Activated CD4-positive, alpha-beta T cell treated with anti-CD3 and anti-CD28 coated beads for 24 hours (primary cell): Measurements from ENCODE around the gene RERE.

Source experiments
- DNase-seq, 2 donors: peaks; one replicate each; pipeline ENCODE4 v3.0.0-alpha.2; 2020; ENCODE audit warnings: low read depth in 2 of 2

RERE gene

GRCh38 chr1:8543965-8544364 is 273.5 kb downstream of the RERE start:
- no peak for DNase-seq

- DNase-seq = no peak
Observed at GRCh38 chr1:8541961-8542521, 275.4 kb downstream of the RERE start.

GRCh38 chr1:8540971-8541370 is 276.5 kb downstream of the RERE start:
- no peak for DNase-seq

- DNase-seq = no peak
Observed at GRCh38 chr1:8540261-8540941, 277.0 kb downstream of the RERE start.

GRCh38 chr1:8539683-8540082 is 277.8 kb downstream of the RERE start:
- DNase-seq = no peak

GRCh38 chr1:8538502-8538901 is 278.9 kb downstream of the RERE start:
- no peak for DNase-seq

GRCh38 chr1:8537991-8538390 is 279.4 kb downstream of the RERE start:
- DNase-seq = no peak

- no peak for DNase-seq
Observed at GRCh38 chr1:8536515-8536914, 280.9 kb downstream of the RERE start.

GRCh38 chr1:8533907-8534306 is 283.5 kb downstream of the RERE start:
- no peak for DNase-seq

GRCh38 chr1:8533124-8533523 is 284.3 kb downstream of the RERE start:
- DNase-seq = no peak

- no peak for DNase-seq
Observed at GRCh38 chr1:8529901-8530300, 287.5 kb downstream of the RERE start.

GRCh38 chr1:8527941-8528340 is 289.5 kb downstream of the RERE start:
- DNase-seq = no peak

GRCh38 chr1:8525558-8526275 is 291.7 kb downstream of the RERE start:
- DNase-seq = peak; percentile 50 to 57

GRCh38 chr1:8525216-8525557 is 292.3 kb downstream of the RERE start:
- no peak for DNase-seq

GRCh38 chr1:8524627-8525157 is 292.7 kb downstream of the RERE start:
- DNase-seq = no peak

- DNase-seq = no peak
Observed at GRCh38 chr1:8523666-8524206, 293.7 kb downstream of the RERE start.

GRCh38 chr1:8520483-8520966 is 296.9 kb downstream of the RERE start:
- no peak for DNase-seq

- DNase-seq = no peak
Observed at GRCh38 chr1:8519167-8519566, 298.3 kb downstream of the RERE start.

GRCh38 chr1:8518490-8518801 is 299.0 kb downstream of the RERE start:
- DNase-seq = no peak

GRCh38 chr1:8517661-8518489 is 299.6 kb downstream of the RERE start:
- DNase-seq = no peak

- no peak for DNase-seq
Observed at GRCh38 chr1:8516793-8517556, 300.5 kb downstream of the RERE start.
